Measurements from ENCODE around the gene KCNRG.

DNA sequence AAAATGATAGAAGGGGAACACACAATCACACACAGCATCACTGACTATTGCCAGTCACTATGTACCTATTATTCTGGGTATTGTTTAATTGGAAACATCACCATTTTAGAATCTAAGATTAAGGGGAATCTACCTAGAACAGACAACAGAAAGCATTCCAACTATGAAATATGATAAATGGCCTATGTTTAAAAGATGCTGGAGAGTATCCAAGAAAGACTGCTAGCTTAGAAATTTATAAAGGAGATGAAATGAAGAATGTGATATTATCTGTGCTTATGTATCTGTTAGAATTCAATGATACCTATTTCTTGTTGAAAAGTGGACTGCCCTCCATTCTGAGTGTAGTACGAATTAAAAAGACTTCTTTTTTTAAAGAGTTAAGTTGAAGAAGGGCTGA is 50.5 kb downstream of the KCNRG start:
- TF ChIP-seq TCF12 (IDR thresholded peaks at IDR 0.05) (peak; percentile 80), RAD21 (IDR thresholded peaks at IDR 0.05; ENCODE audit: low read length) (no peak), SMC3 (IDR thresholded peaks at IDR 0.05; ENCODE audit: low read depth, low read length) (no peak), EZH2phosphoT487 (IDR thresholded peaks at IDR 0.05; ENCODE audit: borderline replicate concordance, low read depth) (no peak)
- TF ChIP-seq, protein P1, sequence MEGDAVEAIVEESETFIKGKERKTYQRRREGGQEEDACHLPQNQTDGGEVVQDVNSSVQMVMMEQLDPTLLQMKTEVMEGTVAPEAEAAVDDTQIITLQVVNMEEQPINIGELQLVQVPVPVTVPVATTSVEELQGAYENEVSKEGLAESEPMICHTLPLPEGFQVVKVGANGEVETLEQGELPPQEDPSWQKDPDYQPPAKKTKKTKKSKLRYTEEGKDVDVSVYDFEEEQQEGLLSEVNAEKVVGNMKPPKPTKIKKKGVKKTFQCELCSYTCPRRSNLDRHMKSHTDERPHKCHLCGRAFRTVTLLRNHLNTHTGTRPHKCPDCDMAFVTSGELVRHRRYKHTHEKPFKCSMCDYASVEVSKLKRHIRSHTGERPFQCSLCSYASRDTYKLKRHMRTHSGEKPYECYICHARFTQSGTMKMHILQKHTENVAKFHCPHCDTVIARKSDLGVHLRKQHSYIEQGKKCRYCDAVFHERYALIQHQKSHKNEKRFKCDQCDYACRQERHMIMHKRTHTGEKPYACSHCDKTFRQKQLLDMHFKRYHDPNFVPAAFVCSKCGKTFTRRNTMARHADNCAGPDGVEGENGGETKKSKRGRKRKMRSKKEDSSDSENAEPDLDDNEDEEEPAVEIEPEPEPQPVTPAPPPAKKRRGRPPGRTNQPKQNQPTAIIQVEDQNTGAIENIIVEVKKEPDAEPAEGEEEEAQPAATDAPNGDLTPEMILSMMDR (IDR thresholded peaks at IDR 0.05): no peak

Data from SK-N-SH (cell line).